ENCODE data around the gene CALM1.

Gene CALM1

GRCh38 chr14:90443161-90444076 lies 46.6 kb downstream of the CALM1 start:
- DNase-seq (ENCODE audit: low spot score) = no peak

- DNase-seq (ENCODE audit: low spot score) = peak; percentile 28
Observed at GRCh38 chr14:90444077-90444696, 47.4 kb downstream of the CALM1 start.

DNA sequence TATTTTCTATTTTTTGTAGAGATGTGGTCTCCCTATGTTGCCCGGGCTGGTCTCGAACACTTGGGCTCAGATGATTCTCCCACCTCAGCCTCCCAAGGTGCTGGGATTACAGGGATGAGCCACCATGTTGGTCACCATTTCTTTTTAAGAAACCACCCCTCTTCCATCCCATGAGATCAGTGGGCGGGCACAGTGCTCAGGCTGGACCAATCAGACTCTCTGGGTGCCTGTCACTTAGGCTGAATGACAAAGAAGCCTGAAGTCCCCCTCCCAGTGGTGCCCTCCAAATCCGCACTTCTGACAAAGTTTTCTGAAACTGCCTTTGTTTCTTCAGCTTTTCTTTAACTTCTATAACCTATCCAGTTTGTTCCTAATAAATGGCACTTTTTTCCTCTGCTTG lies 48.2 kb downstream of the CALM1 start:
- DNase-seq (ENCODE audit: low spot score) = no peak

DNA sequence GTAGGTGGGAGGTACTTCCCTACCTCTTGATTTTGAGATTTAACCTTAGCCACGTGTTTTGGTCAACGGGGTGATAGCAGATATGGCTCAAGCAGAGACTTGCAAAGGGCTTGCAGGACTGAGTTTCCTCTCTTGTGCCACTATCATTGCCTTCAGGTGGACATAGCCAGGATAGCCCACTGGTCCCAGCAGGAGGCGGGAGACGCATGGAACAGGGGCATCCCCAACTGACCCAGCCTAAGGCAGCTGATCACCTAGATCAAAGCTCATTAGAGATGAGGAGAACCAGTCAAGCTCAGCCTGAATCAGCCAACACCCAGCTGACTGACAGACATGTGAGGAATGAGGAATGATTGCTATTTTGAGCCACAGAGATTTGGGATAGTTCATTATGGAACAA lies 49.6 kb downstream of the CALM1 start:
- no peak for DNase-seq (ENCODE audit: low spot score)

DNA sequence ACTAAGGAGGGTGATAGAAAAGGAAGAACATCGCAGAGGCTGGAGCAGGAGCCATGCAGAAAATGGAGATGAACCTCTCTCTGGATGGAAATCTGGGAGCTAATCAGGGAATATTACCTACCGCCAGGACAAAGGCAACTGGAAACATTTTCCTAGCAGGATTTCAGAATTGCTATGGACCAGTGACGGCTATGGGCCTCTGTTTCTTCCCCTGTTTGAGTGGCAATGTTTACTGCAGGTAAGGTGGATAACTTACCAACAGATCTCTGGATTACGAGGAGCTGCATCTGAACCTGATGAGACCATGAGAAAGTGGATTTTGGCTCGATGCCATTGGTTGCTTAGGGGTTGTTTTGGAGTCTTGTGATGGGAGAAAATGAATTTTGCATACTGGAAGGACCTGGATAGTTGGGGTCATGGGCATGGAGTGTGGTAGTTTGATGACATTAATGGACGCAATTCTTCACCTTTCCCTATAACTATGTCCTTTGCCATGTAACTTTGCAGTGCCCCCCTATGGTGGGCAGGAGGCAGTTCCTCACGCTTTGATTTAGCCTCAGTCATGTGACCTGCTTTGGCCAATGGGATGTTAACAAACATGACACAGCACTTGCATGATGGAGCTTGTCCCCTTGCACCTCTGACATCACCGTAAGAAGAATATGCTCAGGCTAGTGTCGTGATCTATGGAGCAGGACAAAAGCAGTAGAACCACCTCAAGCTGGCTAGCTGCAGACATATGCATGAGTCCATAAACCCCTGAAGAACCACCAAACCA lies 51.1 kb downstream of the CALM1 start:
- DNase-seq (ENCODE audit: low spot score) = no peak

- no peak for DNase-seq (ENCODE audit: low spot score)
Observed at GRCh38 chr14:90449411-90449810, 52.6 kb downstream of the CALM1 start.

- DNase-seq (ENCODE audit: low spot score) = no peak
Observed at GRCh38 chr14:90450151-90450550, 53.3 kb downstream of the CALM1 start.

DNA sequence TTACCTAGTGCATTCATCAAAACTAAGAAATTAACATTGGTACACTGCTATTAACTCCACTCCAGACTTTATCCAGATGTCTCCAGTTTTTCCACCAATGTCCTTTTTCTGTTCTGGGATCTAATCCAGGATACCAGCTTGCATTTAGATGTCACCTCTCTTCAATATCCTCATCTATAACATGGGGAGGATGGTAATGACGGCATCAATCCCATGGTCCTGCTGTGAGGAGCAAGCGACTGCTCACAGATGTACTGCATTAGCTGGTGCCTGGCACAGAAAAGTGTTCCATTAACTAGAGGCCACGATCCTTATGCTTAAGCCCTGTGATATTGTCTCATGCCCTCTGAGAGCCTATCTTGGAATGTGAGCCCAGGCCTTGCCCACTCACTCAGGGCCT lies 53.8 kb downstream of the CALM1 start:
- DNase-seq (ENCODE audit: low spot score) = no peak

DNA sequence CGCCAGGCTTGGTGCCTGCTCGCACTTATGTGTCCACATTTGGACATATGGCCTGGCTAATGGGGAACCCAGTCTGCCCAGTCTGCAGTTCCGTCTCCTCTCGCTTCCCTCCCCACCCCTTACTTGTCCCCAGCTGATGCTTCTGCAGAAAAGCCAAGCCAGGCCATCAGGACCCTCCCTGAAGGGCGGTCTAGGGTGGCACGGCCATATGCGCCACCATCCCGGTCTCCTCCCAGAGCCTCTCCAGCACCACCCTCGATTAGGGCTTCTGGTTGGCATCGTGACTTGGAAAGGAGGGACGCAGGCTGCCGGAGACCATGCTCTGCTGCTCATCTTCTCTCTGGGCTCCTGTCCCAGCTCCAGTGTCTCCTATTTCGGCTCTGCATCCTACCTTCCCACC lies 54.6 kb downstream of the CALM1 start:
- no peak for DNase-seq (ENCODE audit: low spot score)

GRCh38 chr14:90451961-90452360 lies 55.1 kb downstream of the CALM1 start:
- no peak for DNase-seq (ENCODE audit: low spot score)

DNA sequence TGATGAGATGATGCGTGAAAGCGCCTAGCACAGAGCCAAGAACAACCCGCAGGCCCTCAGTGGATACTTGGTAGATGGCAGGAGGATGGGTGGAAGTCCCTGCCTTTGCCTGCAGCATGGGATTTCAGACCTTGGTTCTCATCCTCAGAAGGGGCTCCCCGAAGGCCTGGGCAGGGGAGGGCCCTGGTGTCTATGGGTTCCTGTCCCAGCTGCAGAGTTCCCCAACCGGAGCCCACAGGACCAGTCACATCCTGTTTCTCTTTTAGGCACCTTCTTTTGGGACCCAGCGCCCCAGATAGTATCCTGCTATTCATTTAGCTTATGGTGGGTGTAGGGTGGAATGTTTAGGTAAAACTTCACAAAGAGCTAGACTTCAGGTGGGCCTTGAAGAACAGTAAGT lies 55.5 kb downstream of the CALM1 start:
- no peak for DNase-seq (ENCODE audit: low spot score)

DNA sequence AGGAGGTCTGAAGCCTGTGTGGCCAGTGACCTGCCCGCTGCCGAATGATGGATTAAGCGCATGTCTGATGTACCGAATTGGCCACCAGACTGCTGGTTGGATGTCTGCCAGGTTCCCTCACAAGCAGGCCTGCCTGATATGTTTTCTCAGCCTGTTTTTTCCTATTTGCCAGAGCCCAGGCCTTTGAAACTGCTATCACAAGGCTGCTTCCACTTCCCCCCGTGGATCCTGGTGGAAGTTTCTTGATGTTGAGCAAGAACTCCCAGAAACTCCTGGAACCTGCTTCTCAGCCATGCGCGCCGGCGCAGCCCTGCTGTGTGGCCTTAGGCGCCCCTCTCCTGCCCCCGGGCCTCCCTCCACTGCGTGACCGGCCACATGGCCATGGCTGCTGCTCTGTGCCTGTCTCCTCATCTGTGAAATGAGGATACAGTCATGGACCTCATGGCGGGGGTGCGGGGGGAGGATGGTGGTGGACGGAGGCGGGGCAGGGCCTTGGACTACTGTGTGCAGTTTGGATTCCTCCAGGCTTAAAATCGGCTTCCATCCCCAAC lies 56.6 kb downstream of the CALM1 start:
- no peak for DNase-seq (ENCODE audit: low spot score)

- DNase-seq (ENCODE audit: low spot score) = no peak
Observed at GRCh38 chr14:90454041-90455000, 57.5 kb downstream of the CALM1 start.

GRCh38 chr14:90455100-90455571 lies 58.3 kb downstream of the CALM1 start:
- no peak for DNase-seq (ENCODE audit: low spot score)

DNA sequence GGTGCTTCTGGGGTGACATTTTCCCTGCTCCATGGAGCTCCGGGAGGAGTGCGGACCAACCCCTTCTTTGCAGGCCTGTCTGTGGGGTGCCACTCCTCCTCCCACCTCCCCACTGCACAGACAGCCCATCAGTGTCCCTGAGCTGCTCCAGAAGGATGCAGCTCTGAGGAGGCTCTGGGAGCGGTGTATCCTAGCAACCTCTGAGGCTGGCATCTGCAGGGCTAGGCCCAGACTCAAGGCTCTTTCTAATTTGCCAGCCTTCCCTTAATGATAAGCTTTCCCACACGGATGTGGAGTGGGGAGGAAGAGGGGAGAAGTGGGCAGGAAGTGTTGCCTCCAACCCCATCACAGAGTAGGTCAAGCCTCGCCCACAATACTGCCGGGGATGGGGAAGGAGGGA lies 59.7 kb downstream of the CALM1 start:
- no peak for DNase-seq (ENCODE audit: low spot score)

DNA sequence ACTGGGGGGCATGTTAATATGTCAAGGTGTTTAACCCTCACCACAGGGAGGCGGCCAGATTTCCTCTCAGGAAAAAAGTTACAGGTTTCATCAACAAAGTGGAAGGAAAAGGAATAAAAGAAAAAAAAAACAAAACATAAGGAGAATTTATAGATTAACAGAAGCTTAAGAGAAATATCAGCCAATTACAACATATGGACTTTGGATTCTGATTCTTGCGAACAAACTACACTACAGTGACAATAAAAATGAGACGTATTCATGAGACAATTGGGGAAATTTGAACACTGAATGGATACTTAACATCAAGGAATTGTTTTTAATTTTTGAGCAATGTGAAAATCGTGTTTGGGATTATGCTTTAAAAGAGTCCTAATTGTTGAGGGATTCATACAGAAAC lies 60.4 kb downstream of the CALM1 start:
- no peak for DNase-seq (ENCODE audit: low spot score)

Measured in RKO (cell line).